GM18867 (cell line): ENCODE measurements around the gene HBA1.
"Not testable (repeated sequence)": the region's sequence is repeated elsewhere in the genome, so short reads cannot be mapped to it uniquely, and the experiment has no call there.

Source experiments
- ATAC-seq: cut with Tn5 transposase; IDR thresholded peaks from one replicate; pipeline ENCODE4 v1.9.1; 2021; ENCODE audit warnings: mild to moderate bottlenecking, moderate library complexity; ENCODE audit not compliant: unreplicated experiment

HBA1 gene

GRCh38 chr16:176477-177382 lies at the start of gene HBA1:
Gene HBA1, plus strand, starts transcription at chr16:176680. Its CDS starts 37 bp downstream, at chr16:176717.
- ATAC-seq: not testable (repeated sequence)

DNA sequence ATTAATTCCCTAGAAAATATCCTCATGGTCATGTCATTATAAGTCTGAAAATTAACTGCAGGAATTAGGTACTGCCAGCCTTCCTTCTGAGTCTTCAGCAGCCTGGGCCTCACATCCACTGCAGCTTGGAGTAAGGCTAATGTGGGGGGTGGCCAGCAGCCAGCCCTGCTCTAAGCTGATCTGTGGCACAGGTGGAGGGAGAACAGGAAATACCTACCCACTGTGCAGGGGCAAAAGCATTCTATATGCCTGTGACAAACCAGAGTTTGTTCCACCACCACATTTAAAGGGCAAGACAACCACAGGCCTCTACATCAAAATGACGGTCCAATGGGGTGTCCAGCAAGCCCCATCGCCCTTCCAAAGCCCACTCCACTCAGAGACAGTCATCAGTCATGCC lies 47.4 kb upstream of the HBA1 start:
- no peak for ATAC-seq

DNA sequence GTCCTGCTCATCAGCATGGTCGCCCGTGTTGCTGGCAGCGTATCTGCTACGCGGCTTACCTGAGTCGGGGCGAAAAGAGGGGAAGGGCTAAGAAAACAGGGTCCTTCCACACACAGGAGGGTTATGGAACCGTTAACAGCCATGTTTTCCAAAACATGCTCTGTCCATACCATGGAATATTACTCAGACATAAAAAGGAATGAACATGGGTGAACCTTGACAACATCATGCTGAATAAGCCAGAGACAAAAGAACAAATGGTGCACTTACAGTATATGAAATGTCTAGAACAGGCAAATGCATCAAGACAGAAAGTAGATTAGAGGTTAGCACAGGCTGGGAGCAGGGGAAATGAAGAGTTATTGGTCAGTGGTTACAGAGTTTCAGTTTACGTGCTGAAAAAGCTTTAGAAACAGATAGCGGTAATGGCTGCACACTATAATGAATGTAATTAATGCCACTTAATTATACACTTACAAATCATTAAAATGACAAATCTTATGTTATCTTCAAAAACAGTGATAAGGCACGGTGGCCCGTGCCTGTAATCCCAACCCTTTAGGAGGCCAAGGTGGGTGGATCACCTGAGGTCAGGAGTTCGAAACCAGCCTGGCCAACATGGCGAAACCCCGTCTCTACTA lies 45.8 kb upstream of the HBA1 start:
- ATAC-seq: no peak

- no peak for ATAC-seq
These were observed 44.4 kb upstream of the HBA1 start for GRCh38 chr16:132120-132519.

DNA sequence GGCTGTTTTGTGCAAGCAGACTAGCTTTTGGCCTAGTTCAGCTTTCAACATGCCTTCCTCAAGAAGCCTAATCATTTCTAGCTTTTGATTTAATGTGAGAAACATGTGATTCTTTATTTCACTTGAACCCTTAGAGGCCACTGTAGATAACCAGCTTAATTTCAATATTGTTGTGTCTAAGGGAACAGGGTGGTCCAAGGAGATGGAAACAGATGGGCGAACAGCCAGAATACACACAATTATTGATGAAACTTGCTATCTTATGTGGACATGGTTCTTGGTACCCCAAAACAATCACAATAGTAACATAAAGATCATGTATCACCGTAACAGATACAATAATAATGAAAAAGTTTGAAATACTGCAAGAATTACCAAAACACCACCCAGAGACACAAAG lies 42.8 kb upstream of the HBA1 start:
- no peak for ATAC-seq

DNA sequence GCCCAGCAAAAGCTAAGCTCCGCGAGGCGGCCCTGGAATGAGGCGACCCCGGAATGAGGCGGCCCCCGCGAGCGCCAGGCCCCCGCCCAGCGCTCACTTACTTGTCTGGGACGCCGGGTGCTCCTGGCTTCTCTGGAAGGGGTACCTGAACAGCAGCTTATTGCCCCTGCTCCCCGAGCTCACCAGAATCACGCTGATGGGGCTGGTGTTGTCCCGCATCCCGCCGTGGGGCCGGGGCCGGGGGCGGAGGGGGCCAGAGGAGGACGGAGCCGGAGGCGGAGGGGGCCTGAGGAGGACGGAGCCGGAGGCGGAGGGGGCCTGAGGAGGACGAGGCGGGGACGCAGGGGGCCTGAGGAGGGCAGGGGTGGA lies 38.4 kb upstream of the HBA1 start:
- ATAC-seq: no peak

DNA sequence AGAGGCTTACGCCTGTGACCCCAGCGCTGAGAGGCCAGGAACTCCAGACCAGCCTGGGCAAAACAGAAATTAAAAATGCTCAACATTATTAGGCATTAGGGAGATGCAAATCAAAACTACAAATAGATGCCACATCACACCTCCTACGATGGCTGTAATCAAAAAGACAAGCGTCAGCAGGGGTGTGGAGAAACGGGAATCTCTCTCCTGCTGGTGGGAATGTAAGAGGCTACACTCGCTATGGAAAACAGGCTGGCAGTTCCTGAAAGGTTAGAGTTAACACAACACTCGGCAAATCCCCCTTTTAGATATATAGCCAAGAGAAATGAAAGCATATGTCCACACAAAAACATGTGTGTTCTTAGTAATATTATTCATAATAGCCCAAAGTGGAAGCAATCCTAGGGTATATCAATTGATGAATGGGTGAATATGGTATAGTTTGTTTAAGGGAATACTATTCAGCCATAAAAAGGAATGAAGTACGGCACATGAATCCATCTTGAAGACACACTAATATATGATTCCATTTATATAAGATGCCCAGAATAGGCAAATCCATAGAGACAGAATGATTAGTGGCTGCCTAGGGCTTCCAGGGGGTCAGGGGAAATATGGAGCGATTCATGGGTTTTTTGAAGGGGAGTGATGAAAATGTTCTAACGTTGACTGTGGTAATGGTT lies 36.2 kb upstream of the HBA1 start:
- ATAC-seq: no peak

GRCh38 chr16:142405-142967 lies 34.0 kb upstream of the HBA1 start:
- ATAC-seq: no peak

DNA sequence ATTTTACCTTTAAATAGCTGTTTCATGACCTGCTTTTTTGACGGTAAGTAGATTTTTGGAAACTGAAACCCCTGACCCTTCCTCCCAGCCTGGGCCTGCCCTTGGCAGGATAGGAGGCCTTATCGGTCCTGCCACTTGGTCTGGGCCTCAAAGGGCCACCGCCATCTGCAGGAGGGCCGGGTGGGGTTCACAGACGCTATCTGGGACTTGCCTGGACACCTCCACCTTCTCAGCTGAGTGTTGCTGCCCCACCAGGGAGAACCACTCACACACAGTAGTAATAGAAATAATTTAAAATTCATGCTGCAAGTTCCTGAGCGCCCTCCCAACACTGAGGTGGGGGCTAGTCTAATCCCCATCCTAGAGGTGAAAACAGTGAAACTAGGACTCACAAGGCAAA lies 33.4 kb upstream of the HBA1 start:
- ATAC-seq: no peak

GRCh38 chr16:143456-143855 lies 33.0 kb upstream of the HBA1 start:
- ATAC-seq: no peak

DNA sequence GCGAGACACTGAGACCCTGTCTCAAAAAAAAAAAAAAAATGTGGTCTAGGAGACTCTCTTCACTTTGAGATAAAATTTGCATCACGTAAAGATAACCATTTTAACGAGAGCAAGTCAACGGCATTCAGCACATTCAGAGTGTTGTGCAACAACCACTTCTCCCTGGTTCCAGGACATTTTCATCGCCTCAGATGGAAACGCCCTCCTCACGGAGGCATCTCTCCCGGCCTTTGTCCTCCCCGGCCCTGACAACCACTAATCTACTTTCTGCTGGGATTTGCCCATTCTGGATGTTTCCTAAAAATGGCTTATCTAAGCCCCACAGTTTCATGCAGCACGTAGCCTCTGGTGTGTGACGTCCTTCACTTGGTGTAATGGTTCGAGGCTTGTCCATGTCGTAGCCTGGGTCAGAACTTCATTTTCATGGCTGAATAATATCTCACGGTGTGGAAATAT lies 31.7 kb upstream of the HBA1 start:
- ATAC-seq: no peak

- no peak for ATAC-seq
These were observed 29.8 kb upstream of the HBA1 start for GRCh38 chr16:146646-147045.

DNA sequence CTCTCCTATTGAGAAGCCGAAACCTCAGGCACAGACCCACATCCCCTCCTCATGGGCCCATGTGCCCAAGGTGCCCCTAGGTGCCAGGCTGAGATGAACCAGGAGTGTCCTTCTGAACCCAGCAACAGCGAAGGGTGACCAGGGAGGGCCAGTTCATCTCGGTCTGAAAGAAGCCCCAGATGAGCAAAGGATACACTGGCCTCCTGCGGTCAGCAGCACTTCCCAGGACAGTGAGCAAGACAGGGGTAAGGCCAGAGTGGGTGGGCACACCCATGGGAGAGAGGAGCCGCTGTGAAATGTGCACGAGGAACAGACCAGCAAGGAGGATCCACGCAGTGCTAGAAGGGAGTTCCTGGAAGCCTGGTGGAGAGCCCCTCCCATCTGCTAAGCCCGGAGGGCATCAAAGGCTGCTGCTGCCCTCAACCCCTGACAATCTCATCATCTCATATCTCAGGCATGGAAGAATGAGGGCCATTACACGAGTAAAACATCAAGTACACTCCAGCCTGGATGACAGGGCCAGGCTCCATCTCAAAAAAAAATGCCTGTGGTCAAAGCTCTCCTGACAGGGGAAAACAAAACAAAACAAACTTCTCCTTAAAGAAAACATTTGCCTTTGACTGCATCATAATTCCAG lies 27.3 kb upstream of the HBA1 start:
- ATAC-seq: no peak

GRCh38 chr16:152141-153128 lies 24.0 kb upstream of the HBA1 start, which contains the start of gene HBZ:
Gene HBZ, plus strand, starts transcription at chr16:152644. Its CDS starts 266 bp downstream, at chr16:152910.
- ATAC-seq: no peak

DNA sequence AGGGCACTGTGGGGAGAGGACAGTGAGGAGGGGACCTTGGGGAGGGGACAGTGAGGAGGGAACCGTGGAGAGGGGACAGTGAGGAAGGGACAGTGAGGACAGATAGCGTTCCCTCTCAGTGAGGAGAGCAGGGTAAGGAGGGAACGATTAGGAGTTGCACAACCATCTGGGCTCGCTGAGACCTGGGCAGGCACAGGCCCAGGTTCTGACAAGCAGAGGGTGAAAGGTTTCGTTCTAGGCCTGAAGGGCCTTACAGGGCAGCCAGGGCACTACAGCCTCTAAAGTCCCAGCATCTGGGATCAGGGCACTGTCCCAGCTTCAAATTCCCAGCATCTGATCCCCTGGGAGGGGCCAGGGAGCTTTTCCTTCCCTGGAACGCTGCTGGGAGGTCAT lies 23.4 kb upstream of the HBA1 start:
- not testable (repeated sequence) for ATAC-seq

GRCh38 chr16:153550-154216 lies 22.8 kb upstream of the HBA1 start:
- not testable (repeated sequence) for ATAC-seq

GRCh38 chr16:154217-155030 lies 22.1 kb upstream of the HBA1 start:
- ATAC-seq: no peak

DNA sequence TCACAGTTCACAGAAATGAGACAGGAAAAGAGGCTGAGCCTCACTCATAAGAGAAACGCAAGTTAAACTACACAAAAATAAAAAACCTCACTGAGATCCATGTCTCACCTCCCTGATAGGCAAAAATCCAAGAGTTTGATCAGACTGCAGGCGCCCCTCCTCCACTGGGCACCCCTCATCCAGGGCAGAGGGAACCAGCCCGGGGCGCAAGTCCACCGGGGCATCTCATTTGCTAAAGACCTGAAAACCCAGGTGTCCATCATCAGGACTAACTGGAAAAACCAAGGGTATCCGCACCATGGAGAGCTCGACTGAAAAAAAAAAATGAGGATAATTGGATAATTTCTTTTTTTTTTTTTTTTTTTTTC lies 21.5 kb upstream of the HBA1 start:
- no peak for ATAC-seq
